ENCODE measurements around the gene MBNL2.

The MBNL2 gene

GRCh38 chr13:97275776-97276501 is 53.8 kb downstream of the MBNL2 start:
- DNase-seq (ENCODE audit: low read depth) = no peak

GRCh38 chr13:97276862-97277269 is 54.7 kb downstream of the MBNL2 start:
- DNase-seq (ENCODE audit: low read depth) = no peak

- no peak for DNase-seq (ENCODE audit: low read depth)
Measured at GRCh38 chr13:97278435-97279411, 56.6 kb downstream of the MBNL2 start.

- no peak for DNase-seq (ENCODE audit: low read depth)
Measured at GRCh38 chr13:97279913-97280312, 57.8 kb downstream of the MBNL2 start.

- DNase-seq (ENCODE audit: low read depth) = no peak
Measured at GRCh38 chr13:97280478-97280877, 58.3 kb downstream of the MBNL2 start.

GRCh38 chr13:97281028-97281427 is 58.9 kb downstream of the MBNL2 start:
- DNase-seq (ENCODE audit: low read depth) = no peak

GRCh38 chr13:97282705-97283104 is 60.6 kb downstream of the MBNL2 start:
- DNase-seq (ENCODE audit: low read depth) = no peak

- DNase-seq (ENCODE audit: low read depth) = no peak
Measured at GRCh38 chr13:97283888-97284287, 61.8 kb downstream of the MBNL2 start.

- no peak for DNase-seq (ENCODE audit: low read depth)
Measured at GRCh38 chr13:97284558-97284957, 62.4 kb downstream of the MBNL2 start.

GRCh38 chr13:97285221-97285955 is 63.3 kb downstream of the MBNL2 start:
- DNase-seq (ENCODE audit: low read depth) = no peak

GRCh38 chr13:97286317-97287046 is 64.3 kb downstream of the MBNL2 start:
- no peak for DNase-seq (ENCODE audit: low read depth)

- DNase-seq (ENCODE audit: low read depth) = no peak
Measured at GRCh38 chr13:97287047-97287383, 64.9 kb downstream of the MBNL2 start.

GRCh38 chr13:97288486-97288900 is 66.4 kb downstream of the MBNL2 start:
- no peak for DNase-seq (ENCODE audit: low read depth)

- no peak for DNase-seq (ENCODE audit: low read depth)
Measured at GRCh38 chr13:97289514-97290298, 67.6 kb downstream of the MBNL2 start.

- DNase-seq (ENCODE audit: low read depth) = no peak
Measured at GRCh38 chr13:97295283-97296182, 73.4 kb downstream of the MBNL2 start.

- no peak for DNase-seq (ENCODE audit: low read depth)
Measured at GRCh38 chr13:97296740-97297139, 74.6 kb downstream of the MBNL2 start.

- DNase-seq (ENCODE audit: low read depth) = no peak
Measured at GRCh38 chr13:97298816-97299215, 76.7 kb downstream of the MBNL2 start.

GRCh38 chr13:97300871-97301270 is 78.7 kb downstream of the MBNL2 start:
- DNase-seq (ENCODE audit: low read depth) = no peak

- DNase-seq (ENCODE audit: low read depth) = no peak
Measured at GRCh38 chr13:97301382-97302095, 79.4 kb downstream of the MBNL2 start.
